Activated CD8-positive, alpha-beta memory T cell treated with anti-CD3 and anti-CD28 coated beads, Interleukin-2, amount 50 U/mL, for 4 hours (primary cell): Measurements from ENCODE around the gene HCN1.

Source experiments
- DNase-seq: peaks from one replicate; pipeline ENCODE4 v3.0.0-alpha.2; 2020

The HCN1 gene

DNA sequence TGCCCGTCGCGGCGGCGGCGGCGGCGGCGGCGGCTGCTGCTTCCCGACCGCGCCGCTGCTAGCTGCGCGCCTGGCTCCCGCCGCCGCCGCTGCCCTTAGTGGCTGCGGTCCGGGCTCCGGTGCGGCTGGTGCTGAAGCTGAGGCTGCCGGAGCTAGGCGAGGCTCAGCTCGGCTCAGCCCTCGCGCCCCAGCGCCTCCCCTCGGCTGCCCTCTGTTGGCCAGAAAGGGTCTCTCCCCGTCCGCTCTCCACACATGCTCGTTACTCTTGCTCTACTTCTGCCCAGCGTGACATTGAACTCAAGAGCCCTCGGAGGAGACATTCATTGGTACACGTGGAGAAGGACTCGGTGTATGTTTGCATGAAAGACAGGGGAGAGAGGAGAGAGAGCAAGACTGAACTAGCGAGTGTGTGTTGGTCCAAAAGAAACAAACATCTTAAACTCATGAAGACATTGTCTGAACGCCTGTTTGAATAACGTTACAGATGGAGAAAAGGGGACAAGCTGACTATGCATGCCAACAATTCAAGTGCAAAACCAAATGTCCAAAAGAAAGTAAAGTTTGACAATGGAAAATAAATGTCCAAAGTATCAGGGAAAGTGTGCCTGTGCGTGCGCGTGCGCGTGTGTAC, at the start of gene HCN1:
HCN1 (minus strand) TSS at position 175 of the 631 bp plus-strand sequence.
- DNase-seq = no peak

DNA sequence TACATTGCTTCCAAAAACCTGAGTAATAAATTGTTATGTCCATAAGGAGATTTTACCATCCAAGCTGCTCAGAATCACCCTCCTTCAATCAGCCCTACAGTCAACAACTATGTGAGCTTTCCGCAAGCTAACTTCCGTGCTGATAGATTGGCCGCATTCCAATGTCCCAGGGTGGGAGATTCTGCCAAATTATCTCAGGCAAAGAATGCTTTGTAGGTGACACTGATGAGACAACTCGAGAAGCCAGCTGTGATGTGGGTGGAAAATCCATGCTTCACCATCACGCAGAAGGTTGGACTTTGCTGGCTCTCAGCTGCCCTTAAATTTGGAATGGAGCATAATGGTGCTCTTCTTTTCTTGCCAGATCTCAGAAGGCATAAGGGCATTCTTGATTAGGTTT, 44.9 kb upstream of the HCN1 start:
- DNase-seq = no peak

DNA sequence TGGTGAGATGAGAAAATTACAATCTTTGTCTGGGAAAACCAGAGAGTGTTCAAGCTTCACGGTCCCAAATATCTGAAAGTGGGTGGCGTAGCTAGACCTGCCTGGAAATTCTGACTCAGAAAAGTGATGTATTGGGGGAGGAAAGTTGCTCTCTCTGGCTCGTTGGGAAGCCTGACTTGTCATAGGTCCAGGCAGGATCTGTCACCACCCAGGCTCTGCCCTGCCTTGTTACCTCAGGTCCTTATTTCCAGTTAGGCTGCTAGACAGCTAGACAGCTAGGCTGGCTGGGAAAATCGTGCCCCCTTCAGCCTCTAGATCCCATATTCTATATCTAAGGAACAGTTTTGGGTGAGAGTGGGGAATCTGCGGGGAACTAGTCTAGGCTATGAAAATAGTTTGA, 41.0 kb upstream of the HCN1 start:
- no peak for DNase-seq

DNA sequence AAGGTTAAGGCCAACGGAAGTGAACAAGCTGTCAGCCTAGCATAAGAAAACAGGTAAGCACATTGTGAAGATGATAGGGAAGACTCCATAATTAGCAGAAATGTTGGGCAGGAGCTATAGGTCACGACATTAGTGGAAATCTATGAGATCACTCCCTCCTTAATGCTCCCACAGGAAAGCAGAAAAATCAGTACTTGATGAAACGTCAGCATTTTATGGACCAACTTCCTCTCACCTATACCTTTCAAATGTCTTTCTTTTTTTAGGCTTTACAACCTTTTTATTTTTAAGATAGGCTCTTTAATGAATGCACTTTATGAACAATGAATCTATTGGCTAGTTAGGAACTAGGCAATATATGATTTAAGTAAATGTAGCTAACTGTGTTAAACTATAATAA, 29.4 kb upstream of the HCN1 start:
- DNase-seq = no peak

DNA sequence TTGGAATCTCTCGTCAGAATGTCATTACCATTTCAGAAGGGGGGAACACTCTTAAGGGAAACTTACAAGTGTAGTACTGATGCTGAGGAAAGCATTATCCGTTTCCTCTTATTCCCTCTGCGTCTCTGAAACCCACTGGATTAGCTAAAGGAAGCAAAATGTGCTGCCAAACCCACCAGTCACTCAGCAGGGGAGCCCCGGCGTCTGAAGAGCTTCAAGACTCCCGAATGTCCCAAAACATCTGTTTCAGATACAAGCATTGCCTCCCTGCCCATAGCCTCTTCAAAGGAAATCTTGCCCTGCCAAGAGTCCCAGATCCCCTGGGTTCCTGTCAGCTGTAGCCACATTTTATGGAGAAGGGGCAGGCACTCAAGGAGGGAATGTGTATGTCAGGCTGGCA, 1.0 kb upstream of the HCN1 start:
- no peak for DNase-seq

DNA sequence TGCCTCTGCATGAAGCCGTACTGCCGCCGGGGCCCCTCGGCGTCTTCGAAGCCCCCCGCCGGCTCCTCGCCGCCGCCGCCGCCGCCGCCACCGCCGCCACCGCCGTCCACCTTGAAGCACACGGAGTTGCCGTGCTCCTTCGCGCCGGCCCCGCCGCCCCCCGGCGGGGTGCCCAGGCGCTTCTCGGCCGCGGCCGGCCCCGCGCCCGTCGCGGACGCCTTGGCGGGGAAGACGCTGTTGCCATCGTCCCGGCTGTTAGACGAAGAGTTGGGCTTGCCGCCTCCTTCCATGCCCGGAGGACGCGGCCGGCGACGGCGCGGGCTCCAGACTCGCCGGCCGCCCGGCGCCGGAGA, 400 bp downstream of the HCN1 start:
- DNase-seq = no peak

DNA sequence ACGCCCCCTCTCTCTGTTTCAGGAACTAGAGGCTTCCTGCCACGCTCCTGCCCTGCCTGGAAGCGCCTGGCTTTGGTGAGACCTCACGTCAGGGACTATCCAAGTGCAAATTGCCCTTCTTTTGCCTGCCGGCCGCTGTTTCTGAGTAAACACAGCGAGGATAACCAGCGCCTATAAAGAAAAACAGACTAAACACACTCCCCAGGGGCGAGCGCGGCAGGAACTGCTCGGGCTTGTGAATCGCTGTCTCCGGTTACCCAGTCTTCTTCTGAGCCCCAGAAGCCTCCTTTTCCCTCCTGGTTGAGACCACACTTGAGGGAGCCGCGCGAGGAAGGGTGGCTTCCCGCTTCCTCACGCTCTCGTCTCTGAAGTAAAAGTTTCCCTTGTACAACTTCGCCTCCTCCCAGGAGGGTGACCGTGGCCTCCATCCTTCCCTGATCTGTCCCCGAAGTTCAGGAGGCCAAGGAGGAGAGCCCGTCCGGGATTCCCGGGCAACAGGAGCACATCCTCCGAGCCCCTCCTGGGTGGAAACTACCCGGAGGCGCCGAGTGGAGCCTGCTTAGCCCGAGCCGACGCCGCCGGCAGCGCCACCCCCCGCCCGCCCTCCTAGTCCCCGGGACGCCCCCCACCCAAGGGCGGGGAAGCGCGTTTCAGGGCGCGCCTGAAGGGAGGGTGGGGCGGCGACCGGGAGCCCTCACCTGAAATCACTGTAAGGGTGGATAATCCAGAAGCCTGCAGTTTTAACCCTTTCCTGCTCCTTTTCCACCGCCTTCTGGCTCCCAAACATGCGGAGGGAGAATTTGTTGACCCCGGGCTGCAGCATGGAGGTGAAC, 993 bp downstream of the HCN1 start:
- DNase-seq = no peak

DNA sequence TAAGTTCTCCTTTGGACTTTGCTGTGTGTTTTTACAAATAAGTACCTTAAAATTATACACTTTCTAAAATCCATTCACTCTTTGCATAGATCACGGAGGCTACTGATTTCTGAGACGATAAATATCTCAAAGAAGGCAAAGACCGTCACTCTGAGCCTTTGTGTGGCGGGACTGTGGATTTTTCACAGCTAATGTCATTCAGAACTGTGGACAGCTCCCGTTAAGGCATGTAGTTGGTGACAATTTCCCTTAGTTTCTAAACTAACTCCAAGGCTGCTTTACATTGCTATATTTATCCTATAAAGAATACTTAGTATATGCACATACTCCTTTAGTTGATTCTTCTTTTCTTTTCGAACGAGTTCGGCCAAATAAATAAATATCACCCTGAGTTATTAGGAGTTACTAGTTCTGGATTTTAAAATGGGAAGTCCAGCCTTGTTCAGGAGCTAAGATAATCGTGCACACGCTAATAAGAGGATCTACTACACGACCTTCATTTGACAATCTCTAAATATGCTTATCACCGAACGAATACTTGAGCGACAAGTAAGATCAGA, 1.8 kb downstream of the HCN1 start:
- no peak for DNase-seq

DNA sequence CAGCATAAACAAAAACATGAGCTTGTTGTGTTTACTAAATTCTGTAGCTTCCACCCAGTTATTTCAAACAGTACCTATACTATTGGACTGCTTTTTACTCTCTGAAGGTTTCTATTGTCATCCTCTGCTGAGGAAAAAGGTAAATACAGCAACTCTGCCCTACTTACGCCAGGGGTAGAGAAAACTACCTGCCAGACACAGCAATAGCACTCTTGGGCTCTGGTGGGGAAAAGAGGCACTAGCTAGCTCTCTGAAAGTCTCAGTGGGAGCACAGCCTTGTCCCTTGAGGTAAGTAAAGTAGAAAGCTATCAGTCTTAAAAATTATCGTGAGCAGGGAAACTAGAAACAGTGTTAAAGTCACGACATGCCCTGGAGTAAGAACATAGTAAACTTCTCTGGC, 3.7 kb downstream of the HCN1 start:
- no peak for DNase-seq

DNA sequence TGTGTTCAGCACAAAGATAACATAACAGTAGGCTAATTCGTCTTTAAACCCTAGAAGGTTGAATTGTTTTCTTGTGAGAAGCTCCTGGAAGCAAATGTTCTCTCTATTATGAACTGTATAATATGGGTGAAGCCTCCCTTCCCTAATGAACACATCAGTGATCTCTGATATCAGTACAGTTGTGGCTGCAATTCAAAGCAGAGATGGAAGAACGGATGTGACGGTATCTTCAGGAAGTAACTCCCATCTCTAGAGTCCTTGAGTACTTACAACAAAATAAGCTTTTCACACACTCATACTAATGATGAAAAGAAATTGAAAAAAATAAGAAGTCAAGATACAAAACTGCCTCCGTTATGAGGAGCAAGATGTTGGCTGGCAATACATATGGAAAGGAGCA, 4.5 kb downstream of the HCN1 start:
- no peak for DNase-seq

DNA sequence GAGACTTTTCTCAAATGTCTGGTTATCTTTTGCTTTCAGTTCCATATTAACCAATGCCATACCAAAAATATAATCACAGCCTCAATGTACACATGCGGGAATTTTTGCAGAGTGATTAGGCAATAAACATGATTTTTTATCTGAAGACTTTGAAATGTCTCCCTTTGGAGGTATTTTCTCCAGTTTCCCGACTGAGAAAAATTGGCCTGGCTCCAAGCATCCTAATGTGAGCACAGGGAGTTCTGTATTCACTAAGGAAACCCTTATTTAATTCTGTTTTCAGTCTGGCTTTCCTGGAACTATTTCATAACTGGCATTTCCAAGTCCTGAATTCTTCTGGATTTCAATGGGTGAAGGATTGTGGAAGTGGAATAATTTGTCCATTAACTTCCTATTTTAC, 8.5 kb downstream of the HCN1 start:
- DNase-seq = no peak

DNA sequence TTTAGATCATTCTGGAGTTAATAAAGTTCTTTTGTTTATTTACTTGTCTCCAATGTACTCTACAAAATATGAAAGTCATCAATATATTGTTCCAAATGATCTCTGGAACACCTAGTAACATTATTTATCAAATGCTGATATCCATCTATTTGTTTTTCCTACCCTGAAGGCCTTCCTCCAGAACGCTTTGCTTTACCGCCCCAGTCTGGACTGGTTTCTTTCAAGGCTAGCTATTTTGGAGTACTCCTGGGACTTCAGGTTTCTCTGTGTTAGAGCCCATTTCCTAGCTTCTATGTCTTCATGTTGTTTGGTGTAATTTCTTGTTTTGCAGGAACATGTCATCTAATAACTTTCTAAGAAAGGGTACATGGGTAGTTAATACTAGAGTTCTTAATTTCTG, 9.6 kb downstream of the HCN1 start:
- no peak for DNase-seq

DNA sequence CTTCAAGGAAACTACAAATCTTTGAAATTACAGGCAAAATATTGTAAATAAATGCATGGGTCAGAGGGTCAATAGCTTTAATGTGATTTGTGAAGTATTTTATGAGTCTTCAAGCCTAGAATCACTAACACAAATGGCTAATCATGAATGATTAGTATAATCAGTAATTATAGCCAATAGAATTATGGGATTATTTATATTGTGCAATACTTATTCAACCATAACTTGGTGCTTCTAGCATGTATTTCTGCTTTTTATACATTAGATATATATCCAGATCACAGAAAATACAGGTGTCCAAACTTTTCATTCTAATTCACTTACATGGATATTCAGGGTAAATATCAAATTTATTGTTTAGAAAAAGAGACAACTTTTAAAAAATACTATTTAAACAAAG, 12.1 kb downstream of the HCN1 start:
- no peak for DNase-seq

DNA sequence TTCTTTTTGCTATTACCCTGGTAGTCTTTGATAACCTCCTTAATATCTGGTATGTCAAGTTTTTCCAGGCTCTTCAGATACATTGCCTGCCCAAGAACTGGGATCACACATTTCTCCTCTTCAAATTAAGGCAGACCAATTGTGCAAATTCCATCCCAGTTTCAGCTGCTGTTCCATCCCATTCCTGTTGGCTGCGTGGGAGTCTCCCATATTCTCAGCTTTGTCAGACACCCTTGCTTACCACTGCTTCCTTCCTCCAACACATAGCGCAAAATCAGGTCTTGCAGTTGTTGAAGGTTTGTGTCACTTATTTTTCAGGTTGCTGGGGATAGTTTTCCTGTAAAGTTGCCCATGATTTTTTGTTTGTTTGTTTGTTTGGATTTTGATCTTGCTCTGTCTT, 15.2 kb downstream of the HCN1 start:
- no peak for DNase-seq

DNA sequence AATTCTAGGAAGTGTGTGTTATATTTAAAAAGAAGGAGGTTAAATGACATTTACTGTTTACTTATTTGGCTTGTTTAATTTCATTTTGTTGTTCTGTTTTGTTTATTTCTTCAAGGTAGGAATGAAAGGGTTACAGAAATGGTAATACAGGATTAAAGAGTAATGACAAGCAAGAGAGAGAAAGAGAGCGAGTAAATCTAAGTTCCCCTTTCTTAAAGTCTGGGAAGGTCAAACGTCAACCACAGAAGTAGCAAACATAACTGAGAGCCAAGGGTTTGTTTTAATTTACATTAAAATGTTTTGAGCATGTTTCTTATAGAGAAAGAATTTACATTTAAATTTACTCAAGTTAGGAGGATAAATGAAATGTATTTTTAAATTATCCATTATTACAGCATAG, 18.7 kb downstream of the HCN1 start:
- no peak for DNase-seq

DNA sequence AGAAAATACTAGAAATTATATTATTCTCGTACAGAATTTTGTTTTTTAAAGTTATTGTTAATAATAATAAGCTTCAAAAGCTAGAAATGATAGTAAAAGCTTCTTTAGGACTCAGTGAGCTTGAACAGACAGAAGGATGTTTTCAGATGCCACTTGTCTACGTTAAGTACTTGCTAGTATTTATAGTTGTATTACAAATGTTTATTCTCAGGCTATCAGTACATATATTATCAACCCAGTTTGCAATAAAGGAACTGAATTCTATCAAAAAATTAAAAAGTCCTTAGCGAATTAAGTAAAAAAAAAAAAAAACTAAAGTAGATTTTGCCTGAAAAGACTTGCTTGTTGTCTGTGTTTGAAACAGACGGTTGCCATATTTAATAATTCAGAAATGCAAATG, 23.9 kb downstream of the HCN1 start:
- DNase-seq = no peak

DNA sequence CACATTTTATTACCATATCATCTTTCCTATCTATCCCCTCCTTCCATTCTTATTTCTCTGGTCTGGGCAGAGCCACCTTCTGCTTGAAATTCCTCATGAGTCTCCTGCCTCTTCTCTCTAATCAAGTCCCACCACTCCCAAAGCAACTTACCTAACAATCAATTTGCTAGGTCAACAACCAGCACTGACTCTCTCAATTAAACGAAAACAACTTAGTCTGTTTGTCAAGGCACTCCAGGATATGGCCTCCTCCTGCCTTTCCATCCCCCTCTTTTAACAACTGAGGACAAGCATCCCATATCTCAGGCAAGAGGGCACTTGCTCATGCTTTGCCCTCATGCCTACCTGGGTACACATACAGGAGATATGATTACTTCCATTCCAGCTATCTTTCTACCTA, 47.4 kb downstream of the HCN1 start:
- no peak for DNase-seq

DNA sequence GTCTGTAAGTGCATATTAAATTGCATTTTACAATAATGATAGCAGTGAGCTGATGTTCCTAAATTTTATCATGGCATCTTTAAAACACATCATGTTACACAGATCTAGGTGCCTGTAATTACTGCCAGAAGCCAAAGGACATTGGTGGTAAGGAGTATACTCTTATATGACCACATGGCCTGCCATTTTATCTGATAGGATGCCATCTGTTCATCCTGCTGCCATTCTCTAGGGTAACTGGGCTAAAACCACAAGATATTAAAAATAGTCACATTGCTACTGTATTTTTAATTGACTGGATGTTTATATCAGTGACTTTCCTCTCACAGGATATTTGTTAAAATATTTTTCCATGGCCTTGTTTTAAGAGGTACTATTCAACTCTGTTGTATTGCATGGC, 53.1 kb downstream of the HCN1 start:
- no peak for DNase-seq

DNA sequence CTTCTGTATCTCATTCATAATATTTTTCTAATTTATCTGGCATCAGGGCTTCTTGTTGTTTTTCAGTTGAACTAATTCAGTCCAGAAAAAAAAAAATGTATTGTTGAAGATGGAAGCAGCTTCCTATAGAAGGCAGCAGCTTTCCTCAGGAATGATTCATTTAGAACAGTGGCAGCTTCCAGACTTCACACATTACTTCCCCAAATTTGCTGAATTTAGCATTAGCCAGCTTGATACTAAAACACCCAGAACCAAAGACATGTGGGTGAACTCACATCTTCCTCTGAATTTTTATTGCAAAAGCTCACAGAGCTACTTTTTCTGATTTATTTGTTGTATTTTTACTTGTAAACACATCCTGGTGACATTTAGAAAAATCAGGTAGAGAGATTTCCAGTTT, 53.8 kb downstream of the HCN1 start:
- no peak for DNase-seq

DNA sequence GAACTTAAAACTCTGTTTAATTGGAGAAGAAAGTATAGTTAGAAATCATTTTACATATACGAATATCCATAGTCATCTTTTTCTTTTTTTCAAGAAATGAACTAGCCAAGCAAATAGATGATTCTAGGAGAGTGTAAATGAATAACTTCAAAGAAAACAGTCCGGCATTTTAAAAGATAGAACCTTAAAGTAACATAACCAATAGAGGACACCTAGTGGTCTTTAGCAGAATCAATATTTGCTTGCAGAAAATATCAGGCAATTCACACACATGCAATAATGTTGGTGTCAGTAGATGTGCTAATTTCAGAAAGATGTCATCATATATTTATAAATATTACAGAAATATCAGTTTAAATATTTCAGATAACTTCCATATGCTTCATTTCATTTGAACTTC, 57.1 kb downstream of the HCN1 start:
- no peak for DNase-seq

DNA sequence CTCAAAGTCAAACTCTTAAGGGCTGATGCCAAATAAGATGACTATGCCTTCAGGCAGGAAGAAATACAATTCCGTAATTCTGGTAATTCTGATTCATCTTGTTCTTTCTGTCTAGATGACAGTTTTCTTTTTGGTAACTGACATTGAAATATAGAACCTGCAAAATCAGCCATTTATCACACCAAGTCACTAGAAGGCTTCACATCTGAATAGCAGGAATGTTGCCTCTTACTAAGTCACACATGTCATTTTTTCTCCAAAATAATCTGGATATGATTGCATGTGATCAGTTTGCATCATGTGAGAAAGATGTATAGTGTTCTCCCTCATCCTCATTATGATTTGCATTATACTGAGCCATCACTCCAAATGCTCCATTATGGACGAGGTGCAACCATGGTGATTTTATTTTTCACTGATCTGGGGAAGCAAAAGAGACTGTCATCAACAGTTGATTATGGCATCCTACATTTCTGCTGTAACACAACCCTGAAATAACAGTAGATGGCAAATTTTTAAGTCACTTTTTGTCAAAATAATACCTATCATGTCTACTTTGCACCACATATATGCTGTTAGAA, 69.0 kb downstream of the HCN1 start:
- no peak for DNase-seq

DNA sequence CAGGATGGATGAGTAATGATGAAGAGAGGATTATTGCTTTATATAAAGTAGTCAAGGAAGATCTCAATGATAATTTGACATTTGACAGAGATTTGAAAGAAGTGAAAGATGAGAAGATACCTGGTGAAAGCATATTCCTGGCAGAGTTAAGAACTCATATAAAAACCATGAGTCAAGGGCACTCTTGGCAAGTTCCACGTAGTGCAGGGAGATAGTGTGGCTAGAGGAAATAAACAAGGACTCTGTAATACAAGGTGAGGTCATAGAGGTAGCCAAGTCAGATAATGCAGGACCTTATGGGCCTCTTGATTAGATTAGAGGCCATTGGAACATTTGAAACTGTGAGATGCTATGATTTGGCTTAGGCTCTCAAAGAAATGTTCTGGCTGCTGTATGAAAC, 72.3 kb downstream of the HCN1 start:
- DNase-seq = no peak

DNA sequence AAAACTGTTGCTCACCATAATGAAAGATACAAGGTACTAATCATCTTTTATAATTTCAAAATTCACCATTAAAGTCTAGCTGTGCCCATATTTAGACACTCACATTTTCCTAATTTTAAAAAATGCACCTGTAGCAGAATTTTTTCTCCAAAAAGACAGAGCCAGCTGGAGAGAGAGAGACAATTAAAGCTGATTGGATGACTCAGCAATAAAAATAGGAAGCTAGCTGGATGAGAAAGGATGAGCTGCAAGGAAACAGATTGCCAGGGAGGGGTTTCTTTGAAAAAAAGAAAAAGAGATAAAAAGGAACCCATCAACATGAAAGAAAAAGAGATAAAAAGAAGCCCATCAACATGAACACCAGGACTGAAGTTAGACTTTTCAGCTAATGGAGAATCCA, 73.8 kb downstream of the HCN1 start:
- DNase-seq = no peak

DNA sequence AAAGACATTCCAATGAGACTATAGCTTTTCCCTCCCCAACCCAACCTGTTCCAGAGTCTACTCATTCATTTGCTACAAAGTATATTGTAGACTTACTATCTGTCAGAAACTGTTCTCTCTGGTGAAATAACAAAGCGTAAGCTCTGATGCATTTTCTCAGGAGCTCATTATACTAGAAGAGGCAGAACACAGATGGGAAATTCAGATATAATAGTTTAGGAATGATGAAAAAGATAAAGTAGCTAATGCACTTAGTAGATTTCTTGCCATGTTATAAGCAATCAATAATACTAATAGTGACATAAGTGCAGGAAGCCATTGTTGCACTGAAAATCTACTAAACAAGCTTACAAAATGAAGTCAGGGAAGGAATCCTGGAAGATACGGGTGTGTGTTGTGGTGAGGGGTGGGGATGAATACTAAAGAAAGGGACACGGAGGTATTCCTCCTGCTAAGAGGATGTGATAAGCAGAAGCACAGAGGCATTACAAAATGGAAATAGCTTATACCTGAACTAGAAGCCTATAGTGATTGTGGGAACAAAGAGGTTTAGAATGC, 78.2 kb downstream of the HCN1 start:
- no peak for DNase-seq
